ENCODE data around the gene FER.
"Not testable (repeated sequence)": the region's sequence is repeated elsewhere in the genome, so short reads cannot be mapped to it uniquely, and the experiment has no call there.

The FER gene

GRCh38 chr5:108957333-108957732 is 209.6 kb downstream of the FER start:
- no peak for DNase-seq (ENCODE audit: low read depth)

DNA sequence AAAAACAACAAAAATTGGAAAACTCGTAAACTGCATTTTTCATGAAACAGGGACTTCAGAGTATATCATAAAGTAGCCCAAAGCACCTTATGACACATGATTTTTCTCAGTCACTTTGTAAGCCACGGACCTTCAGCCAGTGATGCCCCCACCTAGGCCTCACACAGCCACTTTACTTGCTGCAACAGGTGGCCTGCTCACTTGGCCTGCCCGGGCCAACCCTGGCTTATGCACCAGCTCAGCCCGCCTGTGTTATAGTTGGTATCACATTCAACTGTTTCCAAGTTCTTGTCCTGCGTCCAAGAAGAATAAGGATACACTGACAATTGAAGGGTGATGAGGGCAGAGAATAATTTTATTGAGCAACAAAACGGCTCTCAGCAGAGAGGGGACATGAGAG is 219.2 kb downstream of the FER start:
- DNase-seq (ENCODE audit: low read depth), result no peak

- no peak for DNase-seq (ENCODE audit: low read depth)
Observed at GRCh38 chr5:108974594-108974993, 226.9 kb downstream of the FER start.

GRCh38 chr5:108975697-108976096 is 228.0 kb downstream of the FER start:
- no peak for DNase-seq (ENCODE audit: low read depth)

DNA sequence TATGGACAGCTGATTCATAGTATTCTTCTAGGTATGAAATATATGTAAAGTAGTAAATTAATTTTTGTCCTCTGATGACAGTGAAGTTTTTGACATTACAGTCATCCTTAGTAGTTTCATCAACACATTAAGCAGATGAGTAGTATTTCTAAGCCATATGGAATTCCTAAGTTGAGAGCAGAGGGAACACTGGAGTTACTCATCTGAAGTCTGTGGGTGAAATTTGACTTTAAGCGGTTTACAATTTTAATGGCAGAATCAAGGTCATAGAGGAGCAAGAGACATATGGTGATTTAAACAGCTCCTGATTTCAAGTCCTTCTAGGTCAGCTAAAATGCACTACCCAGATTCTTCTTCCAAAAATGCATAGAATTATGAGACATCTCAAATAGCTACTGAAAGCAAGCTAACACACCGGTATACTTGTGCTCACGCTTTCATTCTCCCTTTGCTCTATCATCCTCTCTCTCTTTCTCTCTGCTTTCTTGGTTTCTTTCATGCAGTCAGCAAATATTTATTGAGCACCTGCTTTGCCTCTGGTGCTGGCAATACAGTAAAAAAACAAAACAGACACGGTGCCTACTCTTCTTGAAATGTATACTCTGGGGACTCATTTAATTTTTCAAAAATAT is 235.9 kb downstream of the FER start:
- DNase-seq (ENCODE audit: low read depth), result no peak

GRCh38 chr5:108989761-108990392 is 242.2 kb downstream of the FER start:
- no peak for DNase-seq (ENCODE audit: low read depth)

DNA sequence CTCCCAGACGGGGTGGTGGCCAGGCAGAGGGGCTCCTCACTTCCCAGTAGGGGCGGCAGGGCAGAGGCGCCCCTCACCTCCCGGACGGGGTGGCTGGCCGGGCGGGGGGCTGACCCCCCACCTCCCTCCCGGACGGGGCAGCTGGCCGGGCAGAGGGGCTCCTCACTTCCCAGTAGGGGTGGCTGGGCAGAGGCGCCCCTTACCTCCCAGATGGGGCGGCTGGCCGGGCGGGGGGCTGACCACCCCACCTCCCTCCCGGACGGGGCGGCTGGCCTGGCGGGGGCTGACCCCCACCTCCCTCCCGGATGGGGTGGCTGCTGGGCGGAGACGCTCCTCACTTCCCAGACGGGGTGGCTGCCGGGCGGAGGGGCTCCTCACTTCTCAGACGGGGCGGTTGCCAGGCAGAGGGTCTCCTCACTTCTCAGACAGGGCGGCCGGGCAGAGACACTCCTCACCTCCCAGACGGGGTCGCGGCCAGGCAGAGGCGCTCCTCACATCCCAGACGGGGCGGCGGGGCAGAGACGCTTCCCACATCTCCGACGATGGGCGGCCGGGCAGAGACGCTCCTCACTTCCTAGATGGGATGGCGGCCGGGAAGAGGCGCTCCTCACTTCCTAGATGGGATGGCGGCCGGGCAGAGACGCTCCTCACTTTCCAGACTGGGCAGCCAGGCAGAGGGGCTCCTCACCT is 244.8 kb downstream of the FER start:
- not testable (repeated sequence) for DNase-seq (ENCODE audit: low read depth)

GRCh38 chr5:108993440-108993839 is 245.7 kb downstream of the FER start:
- DNase-seq (ENCODE audit: low read depth), result not testable (repeated sequence)

- no peak for DNase-seq (ENCODE audit: low read depth)
Observed at GRCh38 chr5:108997720-108998119, 250.0 kb downstream of the FER start.

- DNase-seq (ENCODE audit: low read depth), result no peak
Observed at GRCh38 chr5:108998216-108998615, 250.5 kb downstream of the FER start.

DNA sequence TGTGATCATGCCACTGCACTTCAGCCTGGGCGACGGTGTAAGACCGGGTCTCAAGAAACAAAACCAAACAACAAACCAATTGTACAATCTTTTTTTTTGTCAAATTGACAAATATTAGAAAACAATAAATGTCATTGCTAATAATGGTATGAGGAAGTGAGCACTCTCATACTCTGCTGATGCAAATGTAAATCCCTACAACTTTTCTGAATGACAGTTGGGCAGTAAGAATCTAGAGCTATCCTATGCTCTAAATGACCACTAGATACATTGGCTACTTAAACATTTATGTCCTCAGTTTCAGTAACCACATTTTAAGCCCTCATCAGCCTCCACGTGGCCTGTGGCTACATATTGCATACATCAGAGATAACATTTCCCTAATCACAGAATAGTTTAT is 256.2 kb downstream of the FER start:
- no peak for DNase-seq (ENCODE audit: low read depth)

DNA sequence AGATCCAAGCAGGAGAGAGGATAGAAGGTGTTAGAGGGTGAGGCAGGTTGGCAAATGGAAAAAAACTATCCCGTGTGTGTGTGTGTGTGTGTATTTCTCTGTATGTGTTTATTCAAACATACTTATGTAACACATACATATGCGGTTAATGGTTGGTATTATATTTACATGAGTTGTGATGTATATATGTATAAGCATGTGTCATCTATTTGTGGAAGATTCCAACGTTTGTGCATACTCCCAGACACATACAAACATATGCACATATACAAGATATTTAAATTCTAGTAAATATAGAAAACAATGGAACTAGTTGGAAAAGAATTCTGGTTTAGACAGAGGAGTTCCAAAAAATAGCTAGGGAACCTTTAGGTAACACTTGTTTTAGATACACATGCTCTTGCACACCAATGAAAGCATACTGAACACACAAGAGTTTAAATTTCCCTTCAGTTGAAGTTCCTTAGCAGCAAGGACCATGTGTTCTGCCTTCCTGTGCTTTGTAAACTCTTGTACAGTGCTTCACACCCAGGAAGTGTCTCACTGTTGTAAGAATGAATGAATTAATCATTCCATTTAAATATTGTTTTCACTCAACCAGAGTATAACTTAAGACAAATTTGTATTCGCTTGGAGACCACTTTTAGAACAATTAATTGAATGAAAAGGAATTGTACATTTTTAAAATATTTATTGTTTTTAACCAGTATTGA is 257.8 kb downstream of the FER start:
- no peak for DNase-seq (ENCODE audit: low read depth)

DNA sequence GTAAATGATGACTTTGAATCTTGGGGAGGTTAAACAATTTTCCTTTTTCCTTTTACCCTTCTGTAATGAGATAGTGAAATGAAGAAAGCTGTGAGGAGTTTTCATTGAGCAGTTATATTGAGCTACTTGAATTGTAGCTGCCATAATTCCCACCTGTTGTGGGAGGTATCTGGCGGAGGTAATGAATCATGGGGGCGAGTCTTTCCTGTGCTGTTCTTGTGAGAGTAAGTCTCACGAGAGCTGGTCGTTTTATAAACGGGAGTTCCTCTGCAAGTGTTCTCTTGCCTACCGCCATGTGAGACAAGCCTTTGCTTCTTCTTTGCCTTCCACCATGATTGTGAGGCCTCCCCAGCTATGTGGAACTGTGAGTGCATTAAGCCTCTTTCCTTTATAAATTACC is 258.4 kb downstream of the FER start:
- DNase-seq (ENCODE audit: low read depth), result no peak

DNA sequence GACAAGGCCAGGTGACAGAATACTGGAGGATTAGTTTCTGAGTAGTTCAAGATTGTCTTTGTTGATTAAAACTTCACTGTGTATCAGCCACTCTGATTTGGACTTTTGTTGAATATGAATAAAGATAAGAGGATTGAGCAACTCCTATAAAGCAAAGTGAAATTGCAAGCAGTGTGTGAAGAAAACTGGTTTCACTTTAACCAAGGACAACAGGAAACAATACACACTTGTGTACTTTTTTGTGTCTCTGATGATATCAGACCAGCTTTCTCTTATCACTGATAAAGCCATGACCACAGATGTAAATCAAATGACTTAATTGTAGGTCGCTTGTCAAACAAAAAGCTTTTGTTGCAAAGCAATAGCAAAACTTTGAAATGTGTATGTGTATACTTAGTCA is 268.6 kb downstream of the FER start:
- no peak for DNase-seq (ENCODE audit: low read depth)

DNA sequence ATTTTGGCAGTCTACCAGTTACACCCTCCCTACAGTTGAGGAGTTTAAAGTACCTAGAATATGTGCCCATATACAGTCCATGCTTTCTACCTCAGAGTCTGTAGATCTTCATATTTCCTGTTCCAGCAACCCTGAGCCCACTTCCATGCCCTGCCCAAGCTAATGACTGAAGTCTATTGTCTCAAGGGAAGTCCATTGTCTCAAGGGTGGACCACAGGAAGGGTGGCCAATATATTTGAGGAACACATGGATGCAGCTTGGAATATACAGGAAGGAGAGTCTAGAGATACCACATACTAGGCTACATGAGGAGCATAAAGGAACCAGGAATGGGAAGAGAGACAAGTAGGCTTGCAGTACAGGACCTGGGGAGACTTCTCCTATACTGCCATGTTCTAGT is 274.4 kb downstream of the FER start:
- DNase-seq (ENCODE audit: low read depth), result no peak

DNA sequence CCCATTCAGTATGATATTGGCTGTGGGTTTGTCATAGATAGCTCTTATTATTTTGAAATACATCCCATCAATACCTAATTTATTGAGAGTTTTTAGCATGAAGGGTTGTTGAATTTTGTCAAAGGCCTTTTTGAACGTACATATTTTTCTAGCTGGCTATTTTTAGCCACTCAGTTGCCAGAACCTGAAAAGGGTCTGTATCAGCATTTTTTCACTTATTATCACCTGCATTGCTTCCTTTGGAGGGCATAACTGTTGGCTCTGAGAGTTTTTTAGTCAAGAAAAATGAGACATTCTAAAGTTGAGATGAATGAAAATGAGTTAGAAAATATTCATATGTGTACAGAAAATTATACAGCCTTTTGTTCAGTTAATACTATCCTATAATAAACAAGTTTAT is 278.0 kb downstream of the FER start:
- not testable (repeated sequence) for DNase-seq (ENCODE audit: low read depth)

- DNase-seq (ENCODE audit: low read depth), result no peak
Observed at GRCh38 chr5:109027983-109028607, 280.4 kb downstream of the FER start.

DNA sequence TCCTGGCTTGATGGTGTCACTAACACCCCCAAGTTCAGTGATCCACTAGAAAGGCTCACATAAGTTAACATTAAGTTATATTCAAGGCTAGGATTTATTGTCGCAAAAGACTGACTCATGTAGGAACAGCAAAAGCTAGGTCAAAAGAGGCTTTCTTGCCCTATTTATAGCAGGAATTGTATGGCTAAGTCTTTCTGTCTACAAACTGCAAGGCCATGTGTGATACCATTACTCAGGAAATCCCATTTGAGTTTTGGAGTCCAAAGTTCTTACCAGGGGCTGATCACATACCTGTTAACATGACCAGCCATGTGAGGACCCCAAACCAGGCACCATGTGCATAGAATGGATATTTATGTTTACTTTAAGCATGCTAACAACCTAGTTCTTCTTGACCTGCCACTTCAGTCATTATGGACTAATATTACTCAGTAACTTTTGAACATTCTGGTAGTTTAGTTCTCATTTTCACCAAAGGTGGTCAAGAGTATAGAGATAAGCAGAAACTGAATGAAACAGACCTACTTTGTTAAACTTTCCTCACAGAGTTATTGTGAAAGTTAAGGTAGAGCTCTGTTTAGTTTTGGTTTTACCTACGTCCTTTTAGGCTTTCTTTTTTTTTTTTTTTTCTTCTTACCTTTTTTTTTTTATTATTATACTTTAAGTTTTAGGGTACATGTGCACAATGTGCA is 281.1 kb downstream of the FER start:
- no peak for DNase-seq (ENCODE audit: low read depth)

DNA sequence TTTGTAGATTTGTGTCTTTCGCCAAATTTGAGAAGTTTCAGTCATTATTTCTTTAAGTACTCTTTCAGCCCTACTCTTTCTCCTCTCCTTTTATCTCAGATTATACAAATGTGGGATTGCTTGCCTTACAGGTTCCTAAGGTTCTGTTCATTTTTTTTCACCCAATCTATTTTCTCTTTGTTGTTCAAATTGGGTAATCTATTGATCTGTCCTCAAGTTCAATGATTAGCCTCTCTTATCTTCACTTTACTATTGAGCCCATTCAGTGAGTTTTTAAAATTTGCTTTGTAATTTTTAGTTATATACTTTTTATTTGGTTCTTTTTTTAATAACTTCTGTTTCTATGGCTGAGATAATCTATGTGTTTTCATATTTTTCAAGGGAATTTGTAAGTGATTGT is 282.1 kb downstream of the FER start:
- DNase-seq (ENCODE audit: low read depth), result no peak

DNA sequence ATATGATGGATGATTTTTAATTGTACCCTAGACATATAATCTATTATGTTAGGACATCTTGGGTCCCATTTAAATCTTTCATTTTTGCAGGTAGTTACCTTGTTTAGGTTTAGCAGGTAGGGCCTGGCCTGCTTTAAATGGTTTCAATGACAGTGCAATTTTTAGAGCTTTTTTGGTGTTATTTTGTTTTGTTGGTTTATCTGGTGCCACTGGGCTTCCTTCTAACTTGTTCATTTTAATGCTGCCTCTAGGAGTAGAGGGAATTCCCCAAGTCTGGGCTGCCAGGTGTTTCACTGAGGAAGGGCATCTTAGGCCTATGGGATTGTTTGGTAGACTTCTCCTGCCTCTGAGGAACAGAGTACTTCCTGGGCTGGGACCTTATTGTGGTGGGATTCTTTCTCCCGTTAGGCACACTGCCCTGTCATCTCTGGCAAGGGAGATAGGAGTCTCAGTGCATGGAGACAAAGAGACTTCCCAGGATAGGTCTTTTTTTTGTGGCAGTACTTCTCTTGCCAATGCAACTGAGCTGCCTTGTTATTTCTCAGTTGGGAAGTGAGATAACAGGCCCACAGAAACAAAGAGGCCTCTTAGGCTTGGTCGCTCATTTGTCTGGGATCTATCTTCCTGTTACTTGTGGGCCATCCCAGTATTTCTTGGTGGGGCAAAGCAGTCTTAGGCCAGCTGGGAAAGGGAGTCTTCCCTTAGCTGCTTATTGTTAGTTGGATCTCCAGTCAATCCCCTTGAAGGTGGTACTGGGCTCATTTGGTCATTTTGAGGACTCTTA is 282.9 kb downstream of the FER start:
- DNase-seq (ENCODE audit: low read depth), result peak; percentile 49

- no peak for DNase-seq (ENCODE audit: low read depth)
Observed at GRCh38 chr5:109034306-109034705, 286.6 kb downstream of the FER start.
